Activated CD4-positive, alpha-beta T cell treated with anti-CD3 and anti-CD28 coated beads, Interleukin-2, amount 10 ng/mL, durations not matched to agents 7 days and 5 days (primary cell): ENCODE data around the gene SP6. TPM values are rescaled to one million over a fixed set of nuclear protein-coding genes. Genes with fewer than 3 reads are reported as not detected.

Source experiments
- CTCF ChIA-PET: fragments of 350-600 bp; sonication (Branson Sonifier 250); formaldehyde crosslinking; loops from one replicate; lab custom pipeline; 2021; ENCODE audit warnings: antibody characterized with exemption; lab: Charles Lee
- POLR2A ChIA-PET: fragments of 350-600 bp; sonication (Branson Sonifier 250); formaldehyde crosslinking; loops from one replicate; lab custom pipeline; 2021; ENCODE audit warnings: antibody characterized with exemption; lab: Charles Lee
- DNase-seq: peaks from one replicate; pipeline ENCODE4 v3.0.0-alpha.2; 2020
- H3K27ac Mint-ChIP-seq: one replicate; pipeline ENCODE4 v1.8.0; 2021; ENCODE audit warnings: mild to moderate bottlenecking, moderate library complexity, mixed read lengths
- H3K27me3 Mint-ChIP-seq: one replicate; pipeline ENCODE4 v1.8.0; 2021; ENCODE audit warnings: mixed read lengths
- H3K36me3 Mint-ChIP-seq: one replicate; pipeline ENCODE4 v1.8.0; 2021; ENCODE audit warnings: low read depth, mixed read lengths
- H3K4me1 Mint-ChIP-seq: one replicate; pipeline ENCODE4 v1.8.0; 2021; ENCODE audit warnings: mixed read lengths
- H3K4me3 Mint-ChIP-seq: one replicate; pipeline ENCODE4 v1.8.0; 2021; ENCODE audit warnings: mild to moderate bottlenecking, moderate library complexity, mixed read lengths
- H3K9me3 Mint-ChIP-seq: one replicate; pipeline ENCODE4 v1.8.0; 2021; ENCODE audit warnings: mixed read lengths
- total RNA-seq, 2 experiments: library from RNA; stranded (reverse); gene quantifications; one replicate each; pipeline ENCODE4 v1.2.3, GENCODE V29; 2021

The SP6 gene
- total RNA-seq, 2 experiments from 2014 or later: not detected

GRCh38 chr17:47821424-47822391 lies 29.3 kb downstream of the SP6 start, which contains the start of gene OSBPL7:
Gene OSBPL7 (minus strand): TSS chr17:47821794. CDS start chr17:47820278, 1,516 bp downstream.
- Mint-ChIP-seq H3K4me3 (peak within 1 kb of the TSS; percentile 98), H3K4me1 (peaks cover 28% of the 10 kb centered on the region), H3K27ac (peak within 1 kb of the TSS; percentile 90), H3K27me3 (no peaks in the 10 kb centered on the region), H3K9me3 (no peaks in the 10 kb centered on the region), H3K36me3 (peaks cover 28% of the 10 kb centered on the region)
- peak; percentile 81 for DNase-seq
- CTCF ChIA-PET: interaction anchor here (0.7 to 1.4 kb wide), 5 partner anchors 10 to 86 kb away, joined by 3 to 5 read pairs (median 4); partner anchors contain the start of genes LRRC46 and MRPL10
- POLR2A ChIA-PET: interaction anchor here (0.7 kb wide), 1 partner anchor 8 kb away, joined by 3 read pairs; no protein-coding TSS in a partner anchor

GRCh38 chr17:47821031-47821423 lies 29.9 kb downstream of the SP6 start:
- POLR2A ChIA-PET: no interaction called here

GRCh38 chr17:47820033-47820789 lies 30.8 kb downstream of the SP6 start:
- Mint-ChIP-seq H3K9me3 (no peaks in the 10 kb centered on the region), H3K4me1 (peaks cover 28% of the 10 kb centered on the region), H3K27me3 (no peaks in the 10 kb centered on the region), H3K27ac (peak overlapping the region; percentile 25), H3K4me3 (peak overlapping the region; percentile 98), H3K36me3 (peaks cover 15% of the 10 kb centered on the region)
- ChIA-PET POLR2A (no interaction called here), CTCF (interaction anchor here (1.2 to 1.4 kb wide), 2 partner anchors 11 to 16 kb away, joined by 3 to 5 read pairs; partner anchors contain the start of genes LRRC46 and MRPL10)
- no peak for DNase-seq

More at GRCh38 chr17:47821031-47821423, 29.9 kb downstream of the SP6 start:
- peak overlapping the region; percentile 90 for H3K27ac Mint-ChIP-seq
- H3K4me3 Mint-ChIP-seq: peak overlapping the region; percentile 98
- H3K36me3 Mint-ChIP-seq: peaks cover 21% of the 10 kb centered on the region
- DNase-seq: no peak
- H3K4me1 Mint-ChIP-seq: peaks cover 28% of the 10 kb centered on the region
- CTCF ChIA-PET: interaction anchor here (1.2 to 1.4 kb wide), 2 partner anchors 14 to 15 kb away, joined by 3 to 5 read pairs; no protein-coding TSS in a partner anchor
- H3K27me3 Mint-ChIP-seq: no peaks in the 10 kb centered on the region
- no peaks in the 10 kb centered on the region for H3K9me3 Mint-ChIP-seq

- no peak for DNase-seq
- Mint-ChIP-seq H3K4me3 (no peak overlapping the region), H3K4me1 (peaks cover 28% of the 10 kb centered on the region), H3K27ac (no peak overlapping the region), H3K9me3 (no peaks in the 10 kb centered on the region), H3K36me3 (peaks cover 17% of the 10 kb centered on the region), H3K27me3 (no peaks in the 10 kb centered on the region)
- ChIA-PET POLR2A (no interaction called here), CTCF (interaction anchor here (1.2 kb wide), 1 partner anchor 12 kb away, joined by 3 read pairs; the partner anchor contains the start of genes LRRC46 and MRPL10)
Observed at GRCh38 chr17:47819475-47819874, 31.5 kb downstream of the SP6 start.

- no peaks in the 10 kb centered on the region for H3K9me3 Mint-ChIP-seq
- ChIA-PET CTCF (interaction anchor here (0.6 kb wide), 1 partner anchor 587 kb away, joined by 3 read pairs; no protein-coding TSS in a partner anchor), POLR2A (no interaction called here)
- H3K27ac Mint-ChIP-seq: no peak overlapping the region
- peaks cover 28% of the 10 kb centered on the region for H3K4me1 Mint-ChIP-seq
- no peaks in the 10 kb centered on the region for H3K27me3 Mint-ChIP-seq
- H3K4me3 Mint-ChIP-seq: no peak overlapping the region
- DNase-seq: no peak
- peaks cover 15% of the 10 kb centered on the region for H3K36me3 Mint-ChIP-seq
Observed at GRCh38 chr17:47818002-47818695, 32.8 kb downstream of the SP6 start.

- Mint-ChIP-seq H3K4me1 (peaks cover 20% of the 10 kb centered on the region), H3K9me3 (no peaks in the 10 kb centered on the region), H3K27me3 (no peaks in the 10 kb centered on the region), H3K27ac (no peak overlapping the region), H3K36me3 (peaks cover 20% of the 10 kb centered on the region), H3K4me3 (no peak overlapping the region)
- POLR2A ChIA-PET: no interaction called here
- CTCF ChIA-PET: no interaction called here
- DNase-seq: no peak
Observed at GRCh38 chr17:47816947-47817346, 34.0 kb downstream of the SP6 start.

GRCh38 chr17:47816111-47816735 lies 34.7 kb downstream of the SP6 start:
- Mint-ChIP-seq H3K4me3 (no peak overlapping the region), H3K27ac (no peak overlapping the region), H3K36me3 (peaks cover 20% of the 10 kb centered on the region), H3K27me3 (no peaks in the 10 kb centered on the region), H3K4me1 (peaks cover 12% of the 10 kb centered on the region), H3K9me3 (no peaks in the 10 kb centered on the region)
- DNase-seq: no peak
- ChIA-PET CTCF (interaction anchor here (0.9 kb wide), 1 partner anchor 73 kb away, joined by 5 read pairs; no protein-coding TSS in a partner anchor), POLR2A (no interaction called here)

- no peak for DNase-seq
- ChIA-PET CTCF (interaction anchor here (0.6 to 0.9 kb wide), 4 partner anchors 11 to 117 kb away, joined by 3 to 5 read pairs (median 4); no protein-coding TSS in a partner anchor), POLR2A (no interaction called here)
- Mint-ChIP-seq H3K27me3 (no peaks in the 10 kb centered on the region), H3K27ac (no peak overlapping the region), H3K36me3 (peaks cover 22% of the 10 kb centered on the region), H3K4me3 (no peak overlapping the region), H3K4me1 (peaks cover 3% of the 10 kb centered on the region), H3K9me3 (no peaks in the 10 kb centered on the region)
Observed at GRCh38 chr17:47815106-47815918, 35.7 kb downstream of the SP6 start.

- Mint-ChIP-seq H3K27ac (no peak overlapping the region), H3K27me3 (no peaks in the 10 kb centered on the region), H3K9me3 (no peaks in the 10 kb centered on the region), H3K36me3 (peaks cover 27% of the 10 kb centered on the region), H3K4me3 (no peak overlapping the region), H3K4me1 (no peaks in the 10 kb centered on the region)
- ChIA-PET POLR2A (no interaction called here), CTCF (no interaction called here)
- DNase-seq: no peak
Observed at GRCh38 chr17:47813512-47814031, 37.4 kb downstream of the SP6 start.

GRCh38 chr17:47813077-47813476 lies 37.9 kb downstream of the SP6 start:
- DNase-seq: no peak
- Mint-ChIP-seq H3K27ac (no peak overlapping the region), H3K27me3 (no peaks in the 10 kb centered on the region), H3K36me3 (peaks cover 29% of the 10 kb centered on the region), H3K4me1 (no peaks in the 10 kb centered on the region), H3K9me3 (no peaks in the 10 kb centered on the region), H3K4me3 (no peak overlapping the region)
- ChIA-PET POLR2A (no interaction called here), CTCF (no interaction called here)
